HepG2 (cell line): ENCODE data around the gene TMEM185A.

Experiments
- ELF1 ChIP-seq: sonication (generic); formaldehyde crosslinking; IDR thresholded peaks from 2 replicates; pipeline ENCODE4 v1.4.0; 2020; ENCODE audit warnings: missing genetic modification reagents
- GABPB1 ChIP-seq: IDR thresholded peaks from 2 replicates; pipeline ENCODE4 v1.6.1; 2016; ENCODE audit warnings: mild to moderate bottlenecking, missing genetic modification reagents, moderate library complexity, missing compliant biosample characterization
- GRHL1 ChIP-seq: sonication (generic); formaldehyde crosslinking; conservative IDR thresholded peaks from 2 replicates; pipeline ENCODE4 v1.8.0; 2022; ENCODE audit warnings: missing genetic modification reagents
- SP1 ChIP-seq, 2 experiments: fragments of 450-650 bp in 1 of 2; sonication (generic) in 1 of 2; formaldehyde crosslinking in 1 of 2; IDR thresholded peaks; 2 replicates each; pipeline versions ENCODE4 v1.4.0 to v1.6.1; 2016 to 2020; ENCODE audit warnings: missing genetic modification reagents in 1 of 2
- ZNF263 ChIP-seq: sonication (generic); formaldehyde crosslinking; IDR thresholded peaks from 2 replicates; pipeline ENCODE4 v1.4.0; 2020; ENCODE audit warnings: missing genetic modification reagents
- ZNF605 ChIP-seq: sonication (generic); formaldehyde crosslinking; IDR thresholded peaks from 2 replicates; pipeline ENCODE4 v1.8.0; 2022; ENCODE audit warnings: mild to moderate bottlenecking, missing genetic modification reagents

GRCh38 chrX:149628768-149629167, 2.8 kb downstream of the TMEM185A start:
- TF ChIP-seq ZNF605 (no peak), ELF1 (CRISPR knock-in tag) (no peak), ZNF263 (CRISPR knock-in tag) (no peak), GRHL1 (CRISPR knock-in tag) (no peak), SP1 (IDR thresholded peaks at IDR 0.05) (no peak), SP1 (CRISPR knock-in tag; IDR thresholded peaks at IDR 0.05) (no peak), GABPB1 (CRISPR knock-in tag) (no peak)
